Measurements from ENCODE around the gene CCNJL.
"Not testable (repeated sequence)": the region's sequence is repeated elsewhere in the genome, so short reads cannot be mapped to it uniquely, and the experiment has no call there.

CCNJL gene

DNA sequence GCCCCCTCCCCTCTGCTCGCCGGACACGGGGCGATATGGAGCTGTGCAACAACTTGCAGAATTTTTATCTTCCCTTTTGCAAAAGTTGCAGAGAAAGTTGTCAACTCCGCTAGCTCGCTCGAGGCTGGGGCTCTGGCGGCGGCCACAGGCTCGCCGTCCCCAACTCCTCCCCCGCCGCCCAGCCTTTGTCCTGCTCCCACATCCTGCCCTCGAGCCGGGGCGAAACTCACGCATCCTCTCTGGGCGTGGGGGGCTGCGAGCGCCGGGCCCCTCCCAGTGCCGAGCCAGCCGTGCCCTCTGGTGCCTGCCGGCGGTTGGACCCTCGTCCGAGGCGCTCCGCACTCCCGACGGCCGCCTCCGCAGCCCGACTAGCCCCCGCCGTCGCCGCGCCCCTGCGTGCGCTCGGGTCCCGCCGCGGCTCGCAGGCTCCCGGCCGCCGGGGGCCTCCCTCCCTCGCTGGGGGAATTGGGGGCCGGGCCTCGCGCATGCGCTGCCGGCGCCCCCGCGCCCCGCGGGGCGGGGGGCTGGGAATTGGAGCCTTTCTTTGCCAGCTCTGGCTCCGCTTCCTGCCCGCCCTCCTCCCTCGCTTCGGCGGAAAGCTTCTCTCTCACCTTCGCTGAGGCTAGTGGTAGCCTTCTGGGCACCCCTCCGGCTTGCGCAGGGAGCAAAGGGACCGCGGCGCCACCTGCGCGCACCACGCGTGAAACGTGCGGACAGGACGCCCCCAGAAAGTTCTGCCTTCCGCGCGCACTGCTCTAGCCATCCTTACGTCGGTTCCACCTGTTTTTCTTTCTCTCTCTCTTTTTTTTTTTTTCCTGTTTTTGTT, at the start of gene CCNJL:
Gene CCNJL, minus strand, starts transcription at position 431 of the 826 bp plus-strand sequence. CDS start 641 bp downstream, outside the sequence.
- no peak for DNase-seq

DNA sequence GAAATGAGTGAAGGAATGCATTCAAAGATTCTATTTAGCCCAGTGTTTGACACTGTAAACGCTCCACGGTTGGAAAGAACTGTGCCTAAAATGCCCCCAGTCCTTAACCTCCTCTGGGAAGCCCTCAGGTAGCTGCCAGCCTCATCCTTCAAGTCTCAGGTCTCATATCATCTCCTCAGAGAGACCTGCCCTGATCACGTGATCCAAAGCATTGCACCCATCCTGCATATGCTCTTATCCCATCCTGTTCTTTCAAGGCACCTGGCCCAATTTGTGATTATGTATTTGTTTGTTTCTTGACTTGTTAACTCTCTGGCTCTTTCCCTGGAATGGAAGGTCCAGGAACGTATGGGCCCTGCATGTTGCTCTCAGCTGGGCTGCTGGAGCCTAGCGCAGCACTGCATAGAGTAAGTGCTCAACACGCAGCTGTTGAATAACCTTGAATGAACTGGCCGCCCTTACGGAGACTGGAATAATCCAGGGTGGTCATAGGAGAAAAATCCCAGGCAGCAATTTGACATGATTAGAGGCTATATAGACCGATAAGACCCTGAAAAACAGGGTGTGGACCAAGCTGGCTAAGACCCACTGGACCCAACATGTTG, 49.4 kb upstream of the CCNJL start:
- no peak for DNase-seq

- no peak for DNase-seq
Observed at GRCh38 chr5:160360310-160360709, 47.9 kb upstream of the CCNJL start.

DNA sequence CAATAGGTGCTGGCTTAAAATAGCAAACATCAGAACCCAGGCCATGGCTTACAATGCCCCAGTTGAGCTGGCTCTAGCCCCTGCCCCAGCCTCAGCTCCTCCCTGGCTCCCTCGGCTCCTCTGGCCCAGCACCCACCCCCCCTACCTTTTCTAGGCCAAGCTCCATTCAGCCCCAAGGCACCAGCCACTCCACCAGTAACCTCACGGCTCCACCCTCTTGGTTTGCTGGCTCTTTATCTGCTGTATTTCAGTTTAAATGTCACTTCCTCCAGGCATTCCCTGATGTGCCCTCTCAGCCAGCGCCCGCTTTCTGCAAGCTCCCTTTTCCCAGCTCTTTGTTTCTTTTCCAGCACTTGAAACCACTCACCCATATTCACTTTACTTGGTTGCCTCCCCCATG, 47.5 kb upstream of the CCNJL start:
- no peak for DNase-seq

DNA sequence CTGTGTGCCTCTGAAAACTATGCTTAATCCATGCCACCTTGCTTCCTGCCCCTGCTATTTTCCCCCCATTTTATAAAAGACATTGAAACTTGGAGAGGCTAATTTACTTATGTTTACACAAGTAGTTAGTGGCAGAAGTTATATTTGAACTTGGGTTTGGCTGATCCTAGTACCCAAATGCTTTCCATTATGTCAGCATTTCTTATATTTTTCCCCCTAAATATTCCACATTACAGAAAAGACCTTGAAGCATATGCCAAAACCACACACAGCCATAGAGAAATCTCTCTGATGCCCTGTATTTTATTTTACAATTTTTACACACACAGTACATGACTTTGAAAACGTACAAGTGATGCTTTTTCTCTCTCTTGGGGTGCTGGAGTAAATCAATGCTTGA, 46.9 kb upstream of the CCNJL start:
- no peak for DNase-seq

GRCh38 chr5:160357861-160358411, 45.6 kb upstream of the CCNJL start:
- DNase-seq = no peak

GRCh38 chr5:160357394-160357793, 45.0 kb upstream of the CCNJL start:
- DNase-seq = no peak

- no peak for DNase-seq
Observed at GRCh38 chr5:160356550-160357347, 44.4 kb upstream of the CCNJL start.

DNA sequence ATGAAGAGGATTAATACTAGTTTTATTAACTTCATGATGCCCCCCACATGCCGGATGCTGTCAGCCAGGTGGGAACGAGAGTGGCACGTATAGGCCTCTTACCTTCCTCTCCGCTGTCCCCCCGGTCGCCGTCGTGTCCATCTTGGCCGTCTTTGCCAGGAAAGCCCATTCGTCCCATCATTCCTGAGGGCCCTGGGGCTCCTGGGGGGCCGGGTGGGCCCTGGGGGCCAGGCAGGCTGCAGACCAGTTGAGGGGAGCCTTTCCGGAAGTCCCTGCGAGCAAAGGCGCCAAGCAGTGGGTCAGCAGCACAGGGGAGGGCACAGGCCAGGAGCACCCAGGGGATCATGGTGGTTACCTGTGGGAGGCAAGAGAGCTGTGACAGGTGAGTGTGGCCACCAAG, 42.3 kb upstream of the CCNJL start:
- no peak for DNase-seq

- DNase-seq = no peak
Observed at GRCh38 chr5:160353379-160353778, 41.0 kb upstream of the CCNJL start.

GRCh38 chr5:160352308-160352707, 39.9 kb upstream of the CCNJL start:
- DNase-seq = no peak

DNA sequence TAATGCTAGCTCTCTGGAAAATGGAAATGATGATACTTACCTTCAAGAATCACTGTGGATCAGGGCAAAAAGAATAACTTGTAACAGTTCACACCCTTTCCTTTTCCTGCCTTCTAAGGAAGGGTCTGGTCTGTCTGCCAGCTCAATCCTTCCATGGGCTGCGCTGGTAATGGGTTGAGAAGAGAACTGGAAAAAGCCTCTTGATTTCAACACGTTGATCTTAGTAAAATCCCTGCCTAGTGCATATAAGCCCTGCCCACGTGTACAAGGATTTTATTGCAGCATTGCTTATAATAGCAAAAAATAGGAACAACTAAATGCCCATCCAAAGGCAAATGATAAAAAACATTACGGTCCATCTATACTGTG, 37.6 kb upstream of the CCNJL start:
- DNase-seq = no peak

GRCh38 chr5:160349249-160349934, 37.0 kb upstream of the CCNJL start:
- no peak for DNase-seq

DNA sequence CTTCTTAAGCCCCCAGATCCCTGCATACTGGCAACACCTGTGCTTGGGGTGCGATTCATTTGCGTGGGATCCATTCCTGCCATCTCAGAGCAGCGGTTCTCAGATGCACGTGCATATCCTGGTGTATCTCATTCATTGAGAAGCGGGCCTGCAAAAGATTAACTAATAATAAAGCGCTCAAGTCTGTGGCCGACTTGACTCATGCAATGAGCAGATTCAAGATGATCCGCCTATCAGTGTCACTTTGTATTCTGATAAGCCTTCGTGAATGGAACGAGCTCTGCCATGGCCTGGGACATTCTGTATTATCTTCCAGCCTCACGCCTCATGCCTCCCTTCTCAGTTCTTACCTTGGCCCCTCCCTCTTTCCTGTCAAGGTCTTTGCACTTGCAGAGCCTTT, 35.7 kb upstream of the CCNJL start:
- no peak for DNase-seq

DNA sequence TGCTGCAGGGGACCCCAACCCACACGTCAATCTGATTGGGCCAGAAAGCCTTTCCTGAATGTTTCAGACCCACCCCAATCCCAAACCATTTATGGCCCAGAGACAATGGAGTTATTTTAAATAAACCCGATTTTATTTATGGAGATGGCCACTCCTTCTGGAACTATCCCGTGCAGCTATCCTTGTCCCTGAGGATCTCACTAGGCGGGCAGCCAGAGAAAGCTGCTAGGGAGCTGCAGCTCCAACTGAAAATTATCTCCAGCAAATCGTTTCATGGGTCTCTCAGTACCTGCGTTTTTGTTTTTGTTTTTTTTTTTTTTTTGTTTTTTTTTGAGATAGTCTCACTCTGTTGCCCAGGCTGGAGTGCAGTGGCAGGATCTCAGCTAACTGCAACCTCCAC, 35.1 kb upstream of the CCNJL start:
- no peak for DNase-seq

- no peak for DNase-seq
Observed at GRCh38 chr5:160342413-160342941, 30.1 kb upstream of the CCNJL start.

DNA sequence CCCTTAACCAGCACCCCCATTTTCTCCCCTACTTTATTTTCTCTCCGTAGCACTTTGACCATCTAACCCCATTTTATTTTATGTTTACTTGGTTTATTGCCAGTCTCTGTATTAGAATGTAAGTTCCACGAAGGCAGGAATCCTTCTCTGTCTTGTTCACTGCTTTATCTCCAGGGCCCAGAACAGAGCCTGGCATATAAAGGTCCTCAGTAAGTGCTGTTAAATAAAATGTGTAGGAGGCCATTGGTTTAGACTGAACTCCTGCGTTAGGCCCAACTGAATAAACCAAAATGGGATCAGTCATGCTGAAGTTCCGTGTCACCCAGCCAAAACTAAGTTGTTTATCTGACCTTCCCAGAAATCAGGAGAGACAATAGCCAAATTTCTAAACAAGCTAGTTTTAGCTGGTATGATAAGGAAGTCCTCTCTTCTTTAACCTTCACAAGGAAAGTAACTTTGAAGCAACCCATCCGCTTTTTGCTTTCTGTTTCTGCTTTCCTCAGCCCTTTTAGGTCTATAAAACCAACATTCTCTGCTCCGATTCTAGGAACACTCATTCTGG, 29.0 kb upstream of the CCNJL start:
- DNase-seq = no peak

GRCh38 chr5:160340513-160340912, 28.1 kb upstream of the CCNJL start:
- DNase-seq = not testable (repeated sequence)

GRCh38 chr5:160339406-160340130, 27.2 kb upstream of the CCNJL start:
- DNase-seq = no peak

DNA sequence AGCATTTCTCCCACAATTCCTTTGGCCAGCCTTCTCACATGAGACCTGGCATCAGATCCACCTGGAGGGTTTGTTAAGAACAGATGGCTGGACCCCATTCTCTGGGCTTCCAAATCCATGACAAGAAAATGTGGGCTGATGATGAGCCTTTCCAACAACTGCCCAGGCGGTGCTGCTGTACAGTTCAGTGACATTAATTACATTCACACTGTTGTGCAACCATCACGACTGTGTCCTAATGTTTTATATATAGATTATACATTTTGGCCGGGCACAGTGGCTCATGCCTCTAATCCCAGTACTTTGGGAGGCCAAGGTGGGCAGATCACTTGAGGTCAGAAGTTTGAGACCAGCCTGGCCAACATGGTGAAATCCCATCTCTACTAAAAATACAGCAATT, 22.4 kb upstream of the CCNJL start:
- not testable (repeated sequence) for DNase-seq

- no peak for DNase-seq
Observed at GRCh38 chr5:160333721-160334120, 21.4 kb upstream of the CCNJL start.

- DNase-seq = no peak
Observed at GRCh38 chr5:160330212-160330611, 17.8 kb upstream of the CCNJL start.

Data from NCI-H187 treated with DMSO at 0.1 percent for 48 hours (cell line).